Cardiac fibroblast (primary cell): Measurements from ENCODE around the gene FUOM.
A peak's percentile ranks its signal among the peaks of the same experiment; 100 is the strongest.

Source experiments
- DNase-seq, 2 donors: peaks; one replicate each; pipeline versions ENCODE4 v3.0.0 to v3.0.0-alpha.2; 2010; ENCODE audit warnings: low read depth in 2 of 2
- H3K4me3 ChIP-seq, 2 donors: replicated peaks in 1 of 2; 1 replicate in 1 of 2; 2 replicates in 1 of 2; pipeline ENCODE4 v1.5.1; 2011; ENCODE audit warnings: low read depth in 2 of 2, low read length in 2 of 2, mild to moderate bottlenecking in 2 of 2, moderate library complexity in 1 of 2
- TF ChIP-seq, protein P1 (sequence below): IDR thresholded peaks from one replicate; pipeline ENCODE4 v1.5.1; 2011; ENCODE audit warnings: low read depth, mild to moderate bottlenecking, low read length, inconsistent platforms

The FUOM gene

GRCh38 chr10:133336118-133336576, 21.7 kb downstream of the FUOM start:
- DNase-seq: no peak
- TF ChIP-seq, protein P1, sequence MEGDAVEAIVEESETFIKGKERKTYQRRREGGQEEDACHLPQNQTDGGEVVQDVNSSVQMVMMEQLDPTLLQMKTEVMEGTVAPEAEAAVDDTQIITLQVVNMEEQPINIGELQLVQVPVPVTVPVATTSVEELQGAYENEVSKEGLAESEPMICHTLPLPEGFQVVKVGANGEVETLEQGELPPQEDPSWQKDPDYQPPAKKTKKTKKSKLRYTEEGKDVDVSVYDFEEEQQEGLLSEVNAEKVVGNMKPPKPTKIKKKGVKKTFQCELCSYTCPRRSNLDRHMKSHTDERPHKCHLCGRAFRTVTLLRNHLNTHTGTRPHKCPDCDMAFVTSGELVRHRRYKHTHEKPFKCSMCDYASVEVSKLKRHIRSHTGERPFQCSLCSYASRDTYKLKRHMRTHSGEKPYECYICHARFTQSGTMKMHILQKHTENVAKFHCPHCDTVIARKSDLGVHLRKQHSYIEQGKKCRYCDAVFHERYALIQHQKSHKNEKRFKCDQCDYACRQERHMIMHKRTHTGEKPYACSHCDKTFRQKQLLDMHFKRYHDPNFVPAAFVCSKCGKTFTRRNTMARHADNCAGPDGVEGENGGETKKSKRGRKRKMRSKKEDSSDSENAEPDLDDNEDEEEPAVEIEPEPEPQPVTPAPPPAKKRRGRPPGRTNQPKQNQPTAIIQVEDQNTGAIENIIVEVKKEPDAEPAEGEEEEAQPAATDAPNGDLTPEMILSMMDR: no peak
- no peak overlapping the region for H3K4me3 ChIP-seq

- TF ChIP-seq, protein P1: no peak
- peak overlapping the region; percentile 32 to 40 for H3K4me3 ChIP-seq
- peak; percentile 70 to 78 for DNase-seq
Observed at GRCh38 chr10:133335246-133336117, 22.3 kb downstream of the FUOM start.

- TF ChIP-seq, protein P1: no peak
- peak overlapping the region; percentile 32 to 40 for H3K4me3 ChIP-seq
- DNase-seq: no peak
Observed at GRCh38 chr10:133334503-133335245, 23.1 kb downstream of the FUOM start.

- TF ChIP-seq, protein P1: no peak
- DNase-seq: no peak
- H3K4me3 ChIP-seq: no peak overlapping the region
Observed at GRCh38 chr10:133332936-133333699, 24.7 kb downstream of the FUOM start.

- H3K4me3 ChIP-seq: no peak overlapping the region
- TF ChIP-seq, protein P1: peak; percentile 94
- DNase-seq: peak; percentile 86 to 88
Observed at GRCh38 chr10:133329491-133330202, 28.2 kb downstream of the FUOM start.
